ENCODE measurements around the gene TTC21A. TPM values are rescaled to one million over a fixed set of nuclear protein-coding genes. Genes with fewer than 3 reads are reported as not detected.

The TTC21A gene
- total and polyA plus RNA-seq, 2 experiments from 2014 or later: 1.8 to 2.0 TPM

GRCh38 chr3:39079530-39079929 lies 27.9 kb upstream of the TTC21A start:
- TF ChIP-seq EZH2phosphoT487 (IDR thresholded peaks at IDR 0.05; ENCODE audit: unreplicated experiment) (no peak), ZNF462 (CRISPR knock-in tag; IDR thresholded peaks at IDR 0.05) (no peak), CTCF (conservative IDR thresholded peaks at IDR 0.05; ENCODE audit: low read depth in 2 of 2) (no peak), ZNF331 (CRISPR knock-in tag; IDR thresholded peaks at IDR 0.05; ENCODE audit: low read depth) (no peak), STAT1 (IDR thresholded peaks at IDR 0.05; ENCODE audit: unreplicated experiment) (no peak), CREB1 (CRISPR knock-in tag; IDR thresholded peaks at IDR 0.05; ENCODE audit: low read depth) (no peak), REST (IDR thresholded peaks at IDR 0.05; ENCODE audit: unreplicated experiment) (no peak), NANOG (IDR thresholded peaks at IDR 0.05; ENCODE audit: borderline replicate concordance) (no peak), ZNF114 (CRISPR knock-in tag; IDR thresholded peaks at IDR 0.05) (no peak), JUNB (IDR thresholded peaks at IDR 0.05; ENCODE audit: unreplicated experiment) (no peak), ETS1 (IDR thresholded peaks at IDR 0.05) (no peak), POLR2AphosphoS5 (IDR thresholded peaks at IDR 0.05; ENCODE audit: low read depth) (no peak), EZH2 (IDR thresholded peaks at IDR 0.05; ENCODE audit: low read depth, unreplicated experiment) (no peak)

More at GRCh38 chr3:39079530-39079929, 27.9 kb upstream of the TTC21A start:
- H3K27ac ChIP-seq (ENCODE audit: low read depth): no peak overlapping the region
- no peak overlapping the region for H3K4me3 ChIP-seq
- no peak overlapping the region for H2AFZ ChIP-seq
- Mint-ChIP-seq H3K27me3 (ENCODE audit: insufficient read depth, low read depth, poor library complexity) (no peaks in the 10 kb centered on the region), H3K36me3 (ENCODE audit: low read depth) (peaks cover 37% of the 10 kb centered on the region), H3K9me3 (no peaks in the 10 kb centered on the region), H3K27ac (no peak overlapping the region), H3K4me1 (no peaks in the 10 kb centered on the region), H3K4me3 (no peak overlapping the region)
- H3K4me2 ChIP-seq: no peak overlapping the region
- H3K36me3 ChIP-seq (ENCODE audit: insufficient read depth): peaks cover 35% of the 10 kb centered on the region
- H3K27me3 ChIP-seq (ENCODE audit: insufficient read depth): no peaks in the 10 kb centered on the region
- H3K9me2 ChIP-seq (ENCODE audit: insufficient read depth): no peaks in the 10 kb centered on the region
- H3F3A ChIP-seq (replicated peaks; ENCODE audit: low read depth): no peaks in the 10 kb centered on the region
- no peaks in the 10 kb centered on the region for H3K4me1 ChIP-seq (ENCODE audit: insufficient read depth)
- no peak for DNase-seq (ENCODE audit: low spot score)
- H4K20me1 ChIP-seq (replicated peaks; ENCODE audit: insufficient read depth): 0 out of 2 replicates have a peak, but pooled peaks cover 8% of the 10 kb centered on the region
- no peaks in the 10 kb centered on the region for H3K79me2 ChIP-seq (replicated peaks; ENCODE audit: insufficient read depth)
- no peak for ATAC-seq

All from GM23338 (cell line).